GM18867 (cell line): ENCODE data around the gene KLKB1.
"Not testable (repeated sequence)": the region's sequence is repeated elsewhere in the genome, so short reads cannot be mapped to it uniquely, and the experiment has no call there.

Experiments used
- ATAC-seq: cut with Tn5 transposase; IDR thresholded peaks from one replicate; pipeline ENCODE4 v1.9.1; 2021; ENCODE audit warnings: mild to moderate bottlenecking, moderate library complexity; ENCODE audit not compliant: unreplicated experiment

The KLKB1 gene

DNA sequence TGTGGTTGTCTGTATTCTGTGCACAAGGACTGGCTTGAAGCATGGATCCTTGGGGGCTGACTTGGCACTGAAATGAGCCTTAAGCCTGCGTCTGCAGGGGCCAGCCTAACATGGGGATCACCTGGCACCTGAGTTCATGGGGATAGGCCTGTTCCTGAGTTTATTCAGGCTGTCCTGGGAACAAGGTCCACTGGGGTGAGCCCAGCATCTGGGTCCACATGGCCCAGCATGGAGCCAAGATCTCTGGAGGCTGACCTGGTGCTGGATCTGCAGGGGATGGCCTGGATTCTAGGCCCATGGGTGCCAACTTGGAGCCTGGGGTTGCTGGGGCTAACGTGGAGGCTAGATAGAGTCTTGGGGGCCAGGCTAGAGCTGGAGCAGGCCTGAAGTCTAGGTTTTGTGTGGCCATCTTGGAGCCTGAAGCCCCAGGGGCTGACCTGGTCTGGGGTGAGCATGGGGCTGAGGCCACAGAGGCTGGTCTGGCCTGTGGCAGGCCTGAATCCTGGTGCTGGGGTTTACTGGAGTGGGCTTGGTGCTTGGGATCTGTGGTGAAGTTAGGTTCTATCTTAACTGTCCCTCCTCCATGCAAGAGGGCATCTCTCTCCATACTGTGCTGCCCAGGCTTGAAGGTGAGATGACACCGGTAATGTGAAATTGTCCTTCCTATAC lies 652 bp upstream of the KLKB1 start:
- ATAC-seq = no peak

DNA sequence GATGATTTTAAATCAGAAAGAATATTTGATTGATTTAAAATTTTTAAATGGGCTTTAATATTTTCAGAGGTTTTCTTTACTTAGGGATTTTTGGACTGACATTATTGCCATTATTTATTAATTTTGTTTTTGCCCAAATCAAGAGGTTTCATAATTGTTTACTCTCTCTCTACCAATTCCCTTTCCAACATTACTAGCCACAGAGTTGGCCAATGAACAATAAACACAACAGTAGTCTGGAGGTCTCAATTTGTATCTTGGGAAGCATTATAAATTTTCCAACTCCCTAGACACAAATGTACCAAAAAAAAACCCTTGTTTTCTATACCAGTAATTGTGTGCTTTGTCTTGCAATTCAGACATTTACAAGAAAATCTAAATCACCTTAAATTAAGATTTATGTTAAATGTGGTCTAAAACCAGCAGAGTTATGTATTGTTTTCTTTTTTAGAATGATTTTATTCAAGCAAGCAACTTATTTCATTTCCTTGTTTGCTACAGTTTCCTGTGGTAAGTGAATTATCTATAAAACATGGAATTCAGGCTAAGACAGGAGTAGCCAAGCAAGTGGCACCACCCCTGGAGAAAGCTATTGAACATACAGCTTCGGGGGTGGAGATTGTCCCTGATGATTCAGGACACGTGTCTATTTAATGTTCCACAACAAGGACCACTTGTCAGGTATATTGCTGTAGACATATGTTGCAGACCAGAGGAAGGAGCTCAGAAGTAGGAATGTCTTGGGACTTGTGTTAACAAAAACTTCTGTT lies 622 bp downstream of the KLKB1 start:
- no peak for ATAC-seq

DNA sequence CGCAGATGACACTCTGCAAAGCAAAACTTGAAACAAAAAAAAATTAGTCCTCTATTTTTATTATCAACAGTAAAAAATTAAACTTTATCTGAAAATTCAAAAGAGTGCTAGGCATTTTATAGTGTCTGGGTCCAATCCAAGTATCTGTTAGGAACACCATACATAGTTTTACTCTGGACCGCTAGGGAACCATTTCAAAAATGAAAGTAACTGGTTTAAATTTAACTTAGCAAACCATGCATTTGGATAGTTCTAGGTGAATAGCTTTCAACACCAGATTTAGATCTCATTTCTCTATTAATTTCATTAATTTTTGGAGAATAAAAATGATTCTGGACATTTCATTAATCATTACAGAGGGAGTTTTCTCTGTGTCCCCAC lies 1.2 kb downstream of the KLKB1 start:
- ATAC-seq = no peak

DNA sequence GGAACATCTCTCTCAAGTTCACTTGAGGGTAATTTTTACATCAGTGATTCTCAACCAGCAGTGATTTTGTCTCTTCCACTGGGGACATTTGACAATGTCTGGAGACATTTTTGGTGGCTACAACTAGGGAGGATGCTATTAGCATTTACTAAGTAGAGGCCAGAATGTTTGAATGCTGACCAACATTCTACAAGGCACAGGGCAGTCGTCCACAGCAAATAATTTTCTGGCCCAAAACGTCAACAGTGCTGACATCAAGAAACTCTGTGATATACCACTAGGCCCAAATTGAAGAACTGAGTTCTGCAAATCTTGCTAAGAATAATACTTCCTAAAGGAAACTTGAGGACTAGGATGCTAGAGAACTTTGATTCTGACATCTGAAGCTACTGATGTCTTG lies 7.1 kb downstream of the KLKB1 start:
- ATAC-seq = no peak

DNA sequence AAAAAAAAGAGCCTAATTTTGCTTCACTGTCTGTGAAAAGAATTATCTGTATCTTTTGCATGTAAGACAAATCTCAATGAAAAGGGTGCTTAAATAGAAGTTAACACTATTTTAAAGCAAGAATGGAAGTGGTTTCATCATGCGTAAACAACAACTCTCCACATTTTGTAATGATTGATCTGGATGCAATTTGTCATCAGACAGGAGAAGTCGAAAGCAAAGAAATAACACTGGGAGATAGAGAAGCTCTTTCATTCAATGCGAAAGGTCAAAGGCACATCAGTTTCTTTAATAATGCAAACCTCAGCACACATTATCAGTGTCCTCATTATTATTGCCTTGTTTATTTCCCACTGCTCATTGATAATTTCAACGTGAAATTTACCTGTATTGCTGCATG lies 8.8 kb downstream of the KLKB1 start:
- ATAC-seq = no peak

DNA sequence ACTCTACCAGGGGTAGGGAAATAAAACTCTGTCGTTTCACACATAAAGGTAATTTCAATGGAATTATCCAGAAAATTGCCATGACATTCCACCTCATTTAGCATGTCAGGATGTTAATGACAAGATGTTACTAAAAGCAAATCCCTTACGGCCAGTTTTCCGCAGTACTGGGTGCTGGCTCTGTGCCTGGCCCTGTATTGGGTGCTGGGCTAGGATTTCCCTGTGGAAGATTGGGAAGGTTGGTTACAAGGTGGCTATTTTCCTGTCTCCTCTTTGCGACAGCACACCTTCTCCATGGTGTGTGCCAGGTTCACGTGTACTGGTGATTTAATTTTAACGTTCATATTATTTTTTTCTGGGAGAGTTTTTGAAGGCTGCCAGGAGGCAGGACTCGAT lies 13.1 kb downstream of the KLKB1 start:
- ATAC-seq = no peak

DNA sequence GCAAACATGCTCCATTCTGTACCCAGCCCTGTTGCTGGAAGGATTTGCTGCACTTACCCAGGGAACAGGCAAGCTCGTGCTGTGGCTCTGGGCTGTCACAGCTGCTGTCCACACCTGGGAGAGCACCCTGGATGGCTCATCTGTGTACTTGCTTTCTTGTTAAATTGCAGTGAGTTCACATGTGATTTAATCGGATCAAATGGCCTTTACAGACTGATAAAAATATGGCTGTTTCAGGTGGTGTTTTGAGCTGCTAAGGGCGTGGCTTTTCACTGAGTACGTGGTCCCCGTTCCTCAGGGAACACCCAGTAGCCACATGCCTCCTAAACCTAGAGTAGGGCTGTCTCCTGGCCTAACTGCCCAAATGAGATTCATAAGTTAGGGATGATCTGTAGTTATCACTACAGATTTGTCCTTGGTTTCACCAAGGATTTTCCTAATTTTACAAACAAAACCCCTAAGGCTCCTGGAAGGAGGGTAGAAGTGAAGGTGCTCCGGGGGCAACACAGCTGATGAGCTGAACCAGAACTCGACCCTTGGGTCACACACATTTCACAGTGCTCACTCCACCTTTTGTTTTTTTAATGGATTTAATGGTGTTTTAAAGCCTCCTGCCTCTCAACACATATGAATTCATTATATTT lies 13.7 kb downstream of the KLKB1 start:
- ATAC-seq = no peak

DNA sequence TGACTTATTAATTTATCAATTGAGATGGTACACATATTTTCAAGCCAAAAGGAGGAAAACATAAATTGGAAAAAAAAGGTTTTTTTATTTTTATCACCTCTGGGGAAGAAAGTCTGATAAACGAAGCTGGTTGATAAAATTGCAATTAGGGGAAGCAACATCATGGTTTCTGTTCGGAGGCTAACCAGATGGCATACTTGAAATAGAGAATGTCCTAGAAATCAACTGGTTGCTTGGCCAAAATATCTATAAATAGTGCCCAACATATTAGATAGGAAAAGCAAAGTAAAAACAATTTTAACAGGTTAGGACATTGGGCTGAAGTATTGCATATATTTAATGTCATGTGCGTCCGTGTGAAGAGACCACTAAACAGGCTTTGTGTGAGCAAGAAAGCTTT lies 14.3 kb downstream of the KLKB1 start:
- ATAC-seq = no peak

DNA sequence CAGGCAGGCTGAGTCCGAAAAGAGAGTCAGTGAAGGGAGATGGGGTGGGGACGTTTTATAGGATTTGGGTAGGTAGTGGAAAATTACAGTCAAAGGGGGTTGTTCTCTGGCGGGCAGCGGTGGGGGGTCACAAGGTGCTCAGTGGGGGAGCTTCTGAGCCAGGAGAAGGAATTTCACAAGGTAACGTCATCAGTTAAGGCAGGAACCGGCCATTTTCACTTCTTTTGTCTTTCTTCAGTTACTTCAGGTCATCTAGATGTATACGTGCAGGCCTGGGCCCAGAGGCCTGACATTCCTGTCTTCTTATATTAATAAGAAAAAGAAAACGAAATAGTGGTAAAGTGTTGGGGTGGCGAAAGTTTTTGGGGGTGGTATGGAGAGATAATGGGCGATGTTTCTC lies 14.7 kb downstream of the KLKB1 start:
- ATAC-seq = not testable (repeated sequence)

DNA sequence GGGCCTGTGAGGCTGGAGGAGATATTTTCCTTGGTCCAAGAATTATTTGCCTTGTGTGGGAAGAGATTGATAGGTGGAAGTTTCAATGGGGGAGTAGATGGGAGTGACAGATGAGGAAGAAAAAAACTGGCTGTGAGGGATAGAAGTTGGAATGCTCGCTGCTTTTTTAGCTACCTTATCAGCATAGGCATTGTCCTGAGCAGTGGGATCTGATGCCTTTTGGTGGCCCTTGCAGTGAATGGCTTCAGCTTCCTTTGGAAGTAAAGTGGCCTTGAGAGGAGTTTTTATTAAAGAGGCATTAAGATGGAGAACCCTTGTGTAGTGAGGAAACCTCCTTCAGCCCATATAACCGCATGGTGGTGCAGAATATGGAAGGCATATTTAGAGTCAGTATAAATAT lies 16.0 kb downstream of the KLKB1 start:
- ATAC-seq = no peak

DNA sequence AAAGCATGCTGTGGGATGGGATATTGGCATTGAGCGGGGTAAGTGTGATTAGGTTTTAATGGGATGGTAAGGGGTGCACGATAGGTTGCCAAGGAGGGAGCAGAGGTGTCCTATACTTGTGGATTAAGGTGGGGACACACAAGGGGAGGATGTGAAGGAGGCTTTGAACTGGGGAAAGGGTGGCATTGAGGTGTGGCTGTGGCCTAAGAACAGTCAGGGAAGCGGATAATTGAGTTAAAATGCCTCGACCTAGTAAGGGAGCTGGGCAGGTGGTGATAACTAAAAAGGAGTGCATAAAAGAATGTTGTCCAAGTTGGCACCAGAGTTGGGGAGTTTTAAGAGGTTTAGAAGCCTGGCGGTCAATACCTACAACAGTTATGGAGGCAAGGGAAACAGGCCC lies 17.5 kb downstream of the KLKB1 start:
- ATAC-seq = no peak

DNA sequence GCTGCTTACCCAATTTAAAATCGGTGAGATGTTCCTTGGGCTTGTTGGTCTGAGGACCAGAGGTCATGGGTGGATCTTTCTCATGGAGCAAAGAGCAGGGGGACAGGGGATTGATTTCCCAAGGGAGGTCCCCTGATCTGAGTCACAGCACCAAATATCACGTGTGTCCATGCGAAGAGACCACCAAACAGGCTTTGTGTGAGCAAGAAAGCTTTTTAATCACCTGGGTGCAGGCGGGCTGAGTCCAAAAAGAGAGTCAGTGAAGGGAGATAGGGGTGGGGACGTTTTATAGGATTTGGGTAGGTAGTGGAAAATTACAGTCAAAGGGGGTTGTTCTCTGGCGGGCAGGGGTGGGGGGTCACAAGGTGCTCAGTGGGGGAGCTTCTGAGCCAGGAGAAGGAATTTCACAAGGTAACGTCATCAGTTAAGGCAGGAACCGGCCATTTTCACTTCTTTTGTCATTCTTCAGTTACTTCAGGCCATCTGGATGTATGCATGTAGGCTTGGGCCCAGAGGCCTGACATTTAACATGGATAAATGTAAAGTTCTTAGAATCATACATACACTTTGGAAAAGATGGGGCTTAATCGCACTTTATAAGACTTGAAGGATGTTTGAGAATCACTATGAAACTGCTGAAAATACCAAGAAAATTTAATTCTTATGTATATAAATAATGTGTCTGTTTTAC lies 19.9 kb downstream of the KLKB1 start:
- not testable (repeated sequence) for ATAC-seq

DNA sequence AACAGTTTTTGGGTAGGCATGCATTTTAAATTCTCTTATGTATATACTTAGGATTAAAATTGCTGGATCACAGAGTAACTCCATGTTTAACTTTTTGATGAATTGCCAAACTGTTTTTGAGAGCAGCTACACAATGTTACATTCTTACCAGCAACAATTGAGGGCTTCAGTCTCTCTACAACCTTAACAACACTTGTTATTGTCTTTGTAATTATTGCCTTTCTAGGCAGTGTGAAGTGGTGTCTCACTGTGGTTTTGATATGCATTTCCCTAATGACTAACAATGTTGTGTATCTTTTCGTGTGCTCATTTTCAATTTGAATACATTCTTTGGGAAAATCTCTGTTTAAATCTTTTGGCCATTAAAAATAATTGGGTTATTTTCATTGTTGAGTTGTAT lies 21.3 kb downstream of the KLKB1 start:
- no peak for ATAC-seq

DNA sequence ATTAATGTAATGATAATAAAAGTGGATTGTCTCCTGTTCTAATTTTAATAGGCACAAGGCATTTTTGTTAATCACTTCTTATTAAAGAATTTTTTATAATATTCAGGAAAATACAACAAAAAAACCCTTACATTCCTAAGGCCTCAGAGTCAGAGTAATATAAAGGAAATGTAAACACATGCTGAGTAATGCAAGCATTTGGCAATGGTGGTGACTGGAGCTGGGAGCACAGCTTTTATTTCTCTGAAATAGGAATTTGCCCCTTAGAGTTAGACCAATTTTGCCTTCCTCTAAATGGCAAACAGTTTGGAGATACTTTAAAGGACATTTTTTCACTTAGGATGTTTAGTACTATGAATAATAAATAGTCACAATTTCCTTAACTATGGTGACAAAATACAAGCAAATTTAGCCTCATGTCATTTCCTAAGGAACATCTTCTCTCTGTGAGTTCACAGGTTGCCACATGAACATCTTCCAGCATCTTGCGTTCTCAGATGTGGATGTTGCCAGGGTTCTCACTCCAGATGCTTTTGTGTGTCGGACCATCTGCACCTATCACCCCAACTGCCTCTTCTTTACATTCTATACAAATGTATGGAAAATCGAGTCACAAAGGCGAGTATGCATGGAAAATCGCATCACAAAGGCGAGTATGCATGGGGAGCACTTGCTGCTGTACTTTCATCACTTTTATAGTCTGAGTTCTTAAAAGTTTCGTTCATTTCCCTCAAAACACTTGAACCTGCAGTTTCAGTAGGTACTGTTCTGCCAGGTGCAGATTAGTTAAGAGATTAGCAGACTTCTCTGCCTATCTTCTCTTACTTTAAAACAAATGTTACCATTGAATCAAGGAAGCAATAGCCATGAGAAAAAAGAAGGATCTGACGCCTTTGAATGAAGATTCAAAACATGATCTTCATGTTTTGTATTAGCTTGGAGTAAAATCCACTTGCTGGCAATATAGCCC lies 22.8 kb downstream of the KLKB1 start:
- ATAC-seq = no peak

DNA sequence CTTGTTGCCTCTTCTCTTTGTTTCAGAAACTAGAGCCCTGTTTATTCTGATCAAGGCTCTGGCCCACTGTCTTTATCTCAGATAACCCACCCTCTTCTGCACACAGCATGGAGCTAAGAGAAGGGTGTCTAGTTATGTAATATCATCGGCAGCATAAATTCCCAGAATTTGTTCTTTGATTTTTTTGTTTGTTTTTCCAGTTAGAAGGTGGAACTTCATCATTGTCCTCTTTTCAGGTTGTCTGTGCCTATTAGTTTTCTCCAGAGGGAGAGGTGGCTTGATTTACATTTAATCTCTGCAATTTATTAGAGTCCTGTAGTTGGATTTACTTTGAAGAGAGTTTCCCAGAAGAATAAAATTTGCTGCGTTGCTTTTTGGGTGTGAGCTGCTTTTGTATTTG lies 23.5 kb downstream of the KLKB1 start:
- ATAC-seq = no peak

DNA sequence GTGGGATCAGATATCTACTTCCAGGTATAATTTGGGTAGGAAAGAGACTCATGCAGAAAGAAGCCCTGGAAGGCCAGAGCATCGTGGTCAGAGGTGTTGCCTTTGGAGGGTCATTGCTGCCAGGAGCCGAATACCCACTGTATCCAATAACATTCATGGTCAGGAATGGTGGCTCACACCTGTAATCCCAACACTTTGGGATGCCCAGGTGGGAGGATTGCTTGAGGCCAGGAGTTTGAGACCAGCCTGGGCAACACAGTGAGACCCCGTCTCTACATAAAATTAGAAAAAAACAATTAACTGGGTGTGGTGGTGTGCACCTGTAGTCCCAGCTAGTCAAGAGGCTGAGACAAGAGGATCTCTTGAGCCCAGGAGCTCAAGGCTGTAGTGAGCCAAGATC lies 27.8 kb downstream of the KLKB1 start:
- no peak for ATAC-seq

DNA sequence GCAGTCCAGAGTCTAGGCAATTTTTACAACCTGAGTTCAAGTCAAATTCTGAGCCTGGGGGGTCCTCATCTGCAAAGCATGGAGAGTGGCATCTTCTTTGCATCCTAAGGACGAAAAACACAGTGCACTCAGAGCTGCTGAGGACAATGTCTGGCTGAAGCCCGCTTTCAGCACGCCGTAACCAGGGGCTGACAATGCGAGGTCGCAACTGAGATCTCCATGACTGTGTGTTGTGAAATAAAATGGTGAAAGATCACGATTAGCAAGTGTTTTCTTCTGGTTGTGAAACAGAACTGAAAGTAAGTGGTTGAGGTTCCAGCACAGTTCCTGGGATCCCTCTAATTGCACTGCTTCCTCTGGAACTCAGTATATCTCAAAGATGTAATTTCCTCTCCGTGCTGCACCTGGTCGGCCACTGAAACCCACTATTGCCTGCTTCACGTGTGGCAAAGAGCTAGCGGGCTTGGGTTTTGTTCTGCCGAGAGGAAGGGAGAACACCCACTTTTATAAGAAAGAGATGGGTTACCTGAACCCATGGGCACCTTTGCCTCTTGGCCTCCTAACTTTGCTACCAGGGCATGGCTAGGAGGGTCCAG lies 31.0 kb downstream of the KLKB1 start:
- no peak for ATAC-seq

DNA sequence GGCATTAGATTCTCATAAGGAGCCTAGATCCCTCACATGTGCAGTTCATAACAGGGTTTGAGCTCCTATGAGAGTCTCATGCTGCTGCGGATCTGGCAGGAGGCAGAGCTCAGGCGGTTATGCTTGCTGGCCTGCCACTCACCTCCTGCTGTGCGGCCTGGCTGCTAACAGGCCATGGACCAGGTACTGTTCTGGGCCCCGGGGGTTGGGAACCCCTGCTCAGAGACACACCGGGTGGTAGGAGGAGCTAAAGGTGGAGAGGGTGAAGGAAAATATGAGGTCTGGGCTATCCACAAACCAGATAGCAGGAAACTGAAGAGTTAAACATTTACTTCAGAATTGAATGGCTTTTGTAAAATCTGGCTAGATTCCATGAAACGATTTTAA lies 32.8 kb downstream of the KLKB1 start:
- no peak for ATAC-seq

DNA sequence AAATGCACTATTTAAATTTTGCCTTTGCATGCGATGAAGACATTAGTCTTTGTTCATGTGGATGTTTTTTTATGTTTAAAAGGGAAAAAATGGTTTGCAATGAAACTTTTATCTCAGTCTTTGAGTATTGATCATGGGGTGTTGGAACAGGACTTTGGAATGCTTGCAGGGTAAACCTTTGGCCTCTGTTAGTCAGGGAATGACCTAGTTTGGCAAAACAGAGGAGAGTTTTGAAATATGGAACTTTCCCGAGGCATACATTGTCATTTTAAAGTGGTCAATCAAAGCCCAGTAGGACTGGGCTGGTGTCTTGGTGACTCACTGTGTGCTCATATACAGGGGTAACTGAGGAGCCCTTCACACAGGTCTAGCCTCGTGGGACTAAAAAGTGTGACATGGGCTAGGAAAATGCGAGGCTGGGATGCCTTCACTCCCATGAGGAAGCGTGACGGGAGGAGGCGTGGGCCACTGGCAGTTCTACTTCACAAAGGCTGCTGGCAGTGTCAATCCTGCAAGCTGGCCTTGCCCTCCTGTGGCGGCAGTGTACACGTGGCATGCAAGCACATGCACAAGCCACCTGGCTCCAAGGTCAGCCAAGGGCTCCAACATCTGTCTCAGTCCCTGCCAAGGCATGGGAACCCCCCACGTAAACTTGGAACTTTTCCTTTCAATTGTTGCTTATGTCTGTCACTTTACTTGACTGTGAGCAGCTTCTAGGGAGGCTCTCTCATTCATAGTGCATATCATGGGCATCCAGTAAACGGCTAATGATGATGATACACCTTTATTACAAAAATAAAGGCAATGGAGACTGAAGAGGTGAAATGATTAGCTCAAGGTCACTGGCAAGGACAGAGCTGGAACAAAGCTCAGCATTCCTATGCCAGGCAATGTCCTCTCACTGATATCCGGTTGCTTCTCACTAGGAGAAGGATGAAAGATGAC lies 33.5 kb downstream of the KLKB1 start:
- no peak for ATAC-seq
